Measurements from ENCODE around the gene RAPGEF2. TPM values are rescaled to one million over a fixed set of nuclear protein-coding genes. Genes with fewer than 3 reads are reported as not detected.

Gene RAPGEF2
- total RNA-seq, 2 donors from 2014 or later: 13.6 to 21.3 TPM

DNA sequence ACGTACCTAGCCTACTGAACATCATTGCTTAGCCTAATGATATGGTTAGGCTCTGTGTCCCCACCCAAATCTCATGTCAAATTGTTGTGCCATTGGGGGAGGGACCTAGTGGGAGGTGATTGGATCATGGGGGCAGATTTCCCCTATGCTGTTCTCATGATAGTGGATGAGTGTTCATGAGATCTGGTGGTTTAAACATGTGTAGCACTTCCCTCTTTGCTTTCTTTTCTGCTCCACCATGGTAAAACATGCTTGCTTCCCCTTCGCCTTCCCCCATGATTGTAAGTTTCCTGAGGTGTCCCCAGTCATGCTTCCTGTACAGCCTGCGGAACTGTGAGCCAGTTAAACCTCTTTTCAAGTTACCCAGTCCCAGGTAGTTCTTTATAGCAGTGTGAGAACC is 102.6 kb downstream of the RAPGEF2 start:
- ATAC-seq (replicated peaks in 1 of 2) (no peak), DNase-seq (no peak)
- H3K4me3 Mint-ChIP-seq: peak overlapping the region in 1 of 2 donors; percentile 67
- H3K36me3 Mint-ChIP-seq (ENCODE audit: insufficient read depth in 2 of 2): peaks cover 0 to 3% of the 10 kb centered on the region in 2 donors
- H3K27me3 Mint-ChIP-seq (ENCODE audit: low read depth): no peaks in the 10 kb centered on the region
- H3K27ac Mint-ChIP-seq: peak overlapping the region; percentile 94
- peaks cover 57% of the 10 kb centered on the region for H3K4me1 Mint-ChIP-seq (ENCODE audit: low read depth)
- H3K9me3 Mint-ChIP-seq: peaks cover 0 to 2% of the 10 kb centered on the region in 2 donors

DNA sequence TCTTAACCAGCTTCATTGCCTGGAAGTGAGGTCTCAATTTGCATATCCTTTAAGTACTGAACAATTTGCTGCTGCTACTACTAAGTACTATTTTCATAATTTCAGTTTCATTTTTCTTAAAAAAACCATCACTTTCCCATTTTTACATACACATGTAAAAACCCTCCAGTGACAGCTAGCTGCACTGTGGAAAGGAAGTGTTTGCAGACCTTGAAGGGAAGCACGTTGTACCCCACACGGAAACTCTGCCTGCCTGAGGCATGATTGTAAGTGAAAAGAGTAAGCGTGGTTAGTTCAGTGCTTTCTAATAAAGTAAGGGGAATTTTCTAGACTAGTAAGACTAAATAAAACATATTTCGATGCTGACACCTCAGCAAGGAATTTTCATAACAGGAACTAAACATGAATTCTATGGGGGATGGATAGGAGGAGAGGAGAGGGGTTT is 103.6 kb downstream of the RAPGEF2 start:
- Mint-ChIP-seq H3K27me3 (ENCODE audit: low read depth) (no peaks in the 10 kb centered on the region), H3K36me3 (ENCODE audit: insufficient read depth in 2 of 2) (peaks cover 0 to 3% of the 10 kb centered on the region in 2 donors), H3K27ac (peak overlapping the region; percentile 94), H3K9me3 (peaks cover 0 to 2% of the 10 kb centered on the region in 2 donors), H3K4me1 (ENCODE audit: low read depth) (peaks cover 57% of the 10 kb centered on the region), H3K4me3 (peak overlapping the region; percentile 67 to 81)
- DNase-seq: peak; percentile 37 to 51
- peak; percentile 87 to 88 for ATAC-seq (replicated peaks in 1 of 2)

DNA sequence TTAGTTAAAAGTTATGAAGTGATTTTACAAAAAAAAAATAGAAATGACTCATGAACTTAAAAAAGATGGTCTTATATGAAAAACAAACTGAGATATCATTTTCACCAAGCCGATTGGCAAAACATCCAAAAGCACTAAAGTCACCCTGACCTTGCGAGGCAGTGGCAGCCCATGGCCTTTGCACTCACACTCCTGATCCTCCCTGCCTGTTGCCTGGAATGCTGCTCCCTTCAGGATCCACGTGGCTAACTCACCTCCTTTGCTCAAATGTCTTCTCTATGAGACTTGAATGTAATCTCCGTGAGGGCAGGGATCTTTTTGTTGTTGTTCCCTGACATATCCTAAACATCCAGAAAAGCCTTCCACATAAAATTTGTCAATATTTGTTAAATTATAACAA is 106.4 kb downstream of the RAPGEF2 start:
- H3K36me3 Mint-ChIP-seq (ENCODE audit: insufficient read depth in 2 of 2): peaks cover 0 to 3% of the 10 kb centered on the region in 2 donors
- peaks cover 37% of the 10 kb centered on the region for H3K4me1 Mint-ChIP-seq (ENCODE audit: low read depth)
- H3K27me3 Mint-ChIP-seq (ENCODE audit: low read depth): no peaks in the 10 kb centered on the region
- no peak overlapping the region for H3K27ac Mint-ChIP-seq
- DNase-seq (no peak), ATAC-seq (replicated peaks in 1 of 2) (no peak)
- H3K9me3 Mint-ChIP-seq: peaks cover 0 to 2% of the 10 kb centered on the region in 2 donors
- no peak overlapping the region for H3K4me3 Mint-ChIP-seq

DNA sequence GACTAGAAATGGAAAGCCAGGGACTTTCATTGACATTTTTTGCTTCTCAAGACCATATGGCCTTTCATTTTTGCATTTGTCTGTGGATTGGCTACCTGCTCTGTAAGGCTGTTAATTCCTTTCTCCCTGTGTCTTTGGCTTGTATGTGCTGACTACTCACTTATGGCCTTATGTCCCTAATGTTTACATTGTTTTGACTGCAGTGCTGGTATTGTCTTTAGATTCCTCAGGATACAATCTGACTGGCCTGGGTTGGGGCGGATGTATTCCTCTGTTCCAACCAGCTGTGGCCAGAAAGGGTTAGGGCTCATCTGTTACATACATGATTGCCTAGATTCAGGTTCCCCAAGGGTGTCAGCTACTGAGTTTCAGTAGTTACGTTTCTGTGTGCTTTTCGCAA is 108.1 kb downstream of the RAPGEF2 start:
- peaks cover 0 to under 1% of the 10 kb centered on the region in 2 donors for H3K9me3 Mint-ChIP-seq
- no peaks in the 10 kb centered on the region for H3K27me3 Mint-ChIP-seq (ENCODE audit: low read depth)
- H3K36me3 Mint-ChIP-seq (ENCODE audit: insufficient read depth in 2 of 2): peaks cover 0 to 2% of the 10 kb centered on the region in 2 donors
- no peak overlapping the region for H3K4me3 Mint-ChIP-seq
- H3K27ac Mint-ChIP-seq: no peak overlapping the region
- peaks cover 22% of the 10 kb centered on the region for H3K4me1 Mint-ChIP-seq (ENCODE audit: low read depth)
- ATAC-seq (replicated peaks in 1 of 2): no peak
- DNase-seq: no peak

DNA sequence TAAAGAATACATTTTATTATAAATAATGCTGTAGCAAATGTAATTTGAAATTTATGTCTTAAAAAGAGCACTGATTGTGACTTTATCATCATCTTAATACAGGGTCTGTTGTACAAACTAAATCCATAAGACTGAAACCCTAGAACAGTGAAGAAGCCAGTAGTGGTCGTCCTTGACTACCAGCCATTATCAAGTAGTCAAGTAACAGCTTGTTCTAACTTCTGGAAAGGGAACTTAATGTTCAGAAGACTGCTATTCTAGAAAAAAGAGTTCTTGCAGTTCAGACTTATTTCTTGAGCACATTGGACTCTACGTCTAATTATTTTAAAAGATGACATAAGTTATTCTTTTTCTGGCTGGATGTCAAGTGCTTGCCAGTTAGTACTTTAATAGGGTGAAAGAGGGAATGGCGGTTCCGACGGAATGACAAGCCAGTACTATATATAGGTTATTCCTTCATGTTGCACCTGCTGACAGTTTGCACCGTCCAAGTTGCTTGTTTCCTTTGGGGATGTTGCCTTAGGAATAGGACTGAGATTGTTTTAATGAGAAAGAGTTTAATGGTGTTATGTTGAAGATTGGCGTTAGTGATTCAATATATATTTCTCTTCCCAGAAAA is 109.9 kb downstream of the RAPGEF2 start:
- Mint-ChIP-seq H3K4me1 (ENCODE audit: low read depth) (peaks cover 4% of the 10 kb centered on the region), H3K36me3 (ENCODE audit: insufficient read depth in 2 of 2) (no peaks in the 10 kb centered on the region), H3K4me3 (no peak overlapping the region), H3K27me3 (ENCODE audit: low read depth) (no peaks in the 10 kb centered on the region), H3K9me3 (no peaks in the 10 kb centered on the region), H3K27ac (no peak overlapping the region)
- no peak for DNase-seq
- no peak for ATAC-seq (replicated peaks in 1 of 2)

DNA sequence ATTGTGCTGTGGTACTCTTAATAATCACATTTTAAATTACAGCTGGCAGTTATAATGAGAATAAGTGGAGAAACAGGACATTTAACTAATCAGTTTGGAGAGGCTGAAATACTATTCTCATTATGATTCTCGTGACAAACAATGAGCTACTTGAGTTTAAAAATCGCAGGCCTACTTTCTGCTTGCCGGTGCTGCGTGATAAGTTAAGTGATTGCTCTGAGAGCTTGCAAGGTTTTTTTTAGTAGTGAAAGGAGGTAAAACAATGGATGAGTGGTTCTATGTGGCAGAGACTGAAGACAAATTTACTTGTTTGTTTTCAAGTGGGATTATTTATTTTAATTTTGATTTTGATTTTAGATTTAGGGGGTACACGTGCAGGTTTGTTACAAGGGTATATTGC is 114.0 kb downstream of the RAPGEF2 start:
- no peak for ATAC-seq (replicated peaks in 1 of 2)
- H3K27me3 Mint-ChIP-seq (ENCODE audit: low read depth): no peaks in the 10 kb centered on the region
- no peaks in the 10 kb centered on the region for H3K4me1 Mint-ChIP-seq (ENCODE audit: low read depth)
- no peak overlapping the region for H3K4me3 Mint-ChIP-seq
- DNase-seq: no peak
- no peak overlapping the region for H3K27ac Mint-ChIP-seq
- H3K9me3 Mint-ChIP-seq: no peaks in the 10 kb centered on the region
- H3K36me3 Mint-ChIP-seq (ENCODE audit: insufficient read depth in 2 of 2): no peaks in the 10 kb centered on the region

DNA sequence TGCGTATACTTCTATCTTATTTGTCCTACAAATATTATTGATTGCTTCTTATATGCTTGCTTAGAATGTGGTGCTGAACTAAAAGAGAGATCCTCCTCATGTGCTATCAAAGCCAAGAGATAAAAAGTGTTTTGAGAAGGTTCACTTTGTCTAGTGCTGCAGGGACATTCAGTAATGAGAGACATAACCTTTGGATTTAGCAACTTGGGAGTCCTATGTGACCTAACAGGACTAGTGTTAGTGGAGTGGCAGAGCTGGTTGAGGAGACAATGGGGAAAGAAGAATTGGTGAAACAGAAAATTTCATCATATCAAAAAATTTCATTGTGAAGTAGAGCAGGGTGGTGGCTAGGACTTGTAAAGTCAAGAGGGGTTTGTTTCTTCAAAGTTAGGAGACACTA is 117.0 kb downstream of the RAPGEF2 start:
- DNase-seq (no peak), ATAC-seq (replicated peaks in 1 of 2) (no peak)
- no peak overlapping the region for H3K27ac Mint-ChIP-seq
- H3K36me3 Mint-ChIP-seq (ENCODE audit: insufficient read depth in 2 of 2): peaks cover 0 to 3% of the 10 kb centered on the region in 2 donors
- H3K9me3 Mint-ChIP-seq: no peaks in the 10 kb centered on the region
- H3K4me1 Mint-ChIP-seq (ENCODE audit: low read depth): no peaks in the 10 kb centered on the region
- H3K27me3 Mint-ChIP-seq (ENCODE audit: low read depth): no peaks in the 10 kb centered on the region
- no peak overlapping the region for H3K4me3 Mint-ChIP-seq

DNA sequence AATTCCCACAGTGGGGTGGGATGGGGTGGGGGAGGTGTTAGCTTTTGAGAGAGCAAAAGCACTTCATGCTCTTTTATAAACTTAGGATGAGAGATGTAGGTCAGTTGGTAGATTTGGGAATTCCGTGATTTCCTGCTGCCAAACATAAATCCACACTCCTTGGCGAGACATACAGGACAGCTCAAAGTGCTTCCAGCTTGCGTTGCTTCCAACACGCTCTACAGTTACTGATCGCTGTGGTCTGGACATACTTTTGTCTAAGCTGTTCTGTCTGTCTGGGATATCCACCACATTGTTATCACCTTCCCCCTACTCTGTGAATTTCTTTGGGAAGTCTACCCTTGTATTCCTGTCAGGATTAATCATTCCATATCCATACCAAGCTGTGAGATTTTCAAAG is 117.5 kb downstream of the RAPGEF2 start:
- Mint-ChIP-seq H3K27me3 (ENCODE audit: low read depth) (no peaks in the 10 kb centered on the region), H3K36me3 (ENCODE audit: insufficient read depth in 2 of 2) (peaks cover 0 to 3% of the 10 kb centered on the region in 2 donors), H3K27ac (no peak overlapping the region), H3K4me1 (ENCODE audit: low read depth) (no peaks in the 10 kb centered on the region), H3K9me3 (no peaks in the 10 kb centered on the region), H3K4me3 (no peak overlapping the region)
- no peak for ATAC-seq (replicated peaks in 1 of 2)
- DNase-seq: no peak

DNA sequence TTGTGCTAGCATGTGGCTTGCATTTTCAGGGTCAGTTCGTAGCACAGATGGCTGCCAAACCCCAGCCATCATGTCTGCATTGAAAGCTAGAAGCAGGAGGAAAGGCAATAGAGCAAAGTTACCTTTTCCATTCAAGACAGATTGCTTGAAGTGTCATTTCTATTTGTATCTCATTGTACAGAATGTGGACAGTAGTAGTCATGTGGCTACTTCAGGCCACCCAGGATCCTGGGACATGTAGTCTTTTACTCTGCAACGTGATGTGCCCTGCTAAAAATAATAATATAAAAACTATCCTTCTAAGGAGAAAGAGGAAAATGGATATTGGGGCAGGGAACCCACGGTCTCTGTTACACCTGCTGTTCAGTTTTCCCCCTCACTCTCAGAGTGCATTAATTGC is 118.4 kb downstream of the RAPGEF2 start:
- no peak overlapping the region for H3K4me3 Mint-ChIP-seq

DNA sequence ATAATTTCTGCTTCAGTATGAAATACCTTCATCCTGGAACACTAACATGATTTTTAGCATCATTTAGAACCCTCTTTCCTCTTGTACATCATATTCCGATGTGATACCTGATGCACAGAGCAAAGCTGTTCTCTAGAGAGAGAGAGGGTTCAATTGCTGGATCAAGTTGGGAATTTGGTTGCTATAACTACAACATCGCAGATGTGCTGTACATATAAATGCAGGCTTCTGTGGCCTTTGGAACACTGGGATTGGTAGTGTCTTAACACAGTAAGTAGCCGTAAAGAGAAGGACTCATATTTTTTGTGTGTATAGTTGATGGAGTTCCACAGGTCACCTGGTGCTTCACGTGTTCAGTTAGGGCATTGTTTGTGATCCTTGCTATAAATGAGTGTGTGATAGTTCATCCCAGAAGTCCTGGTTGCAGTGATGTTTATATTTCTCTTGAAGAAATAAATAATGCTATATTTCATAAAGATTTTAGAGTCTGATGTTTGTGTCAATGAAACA is 119.2 kb downstream of the RAPGEF2 start:
- DNase-seq (no peak), ATAC-seq (replicated peaks in 1 of 2) (no peak)
- Mint-ChIP-seq H3K27ac (no peak overlapping the region), H3K27me3 (ENCODE audit: low read depth) (no peaks in the 10 kb centered on the region), H3K4me1 (ENCODE audit: low read depth) (no peaks in the 10 kb centered on the region), H3K36me3 (ENCODE audit: insufficient read depth in 2 of 2) (peaks cover 0 to 3% of the 10 kb centered on the region in 2 donors), H3K4me3 (no peak overlapping the region), H3K9me3 (no peaks in the 10 kb centered on the region)

More for the DNA sequence above, 118.4 kb downstream of the RAPGEF2 start:
- no peak overlapping the region for H3K27ac Mint-ChIP-seq
- H3K36me3 Mint-ChIP-seq (ENCODE audit: insufficient read depth in 2 of 2): peaks cover 0 to 3% of the 10 kb centered on the region in 2 donors
- H3K4me1 Mint-ChIP-seq (ENCODE audit: low read depth): no peaks in the 10 kb centered on the region
- ATAC-seq (replicated peaks in 1 of 2) (no peak), DNase-seq (no peak)
- H3K27me3 Mint-ChIP-seq (ENCODE audit: low read depth): no peaks in the 10 kb centered on the region
- no peaks in the 10 kb centered on the region for H3K9me3 Mint-ChIP-seq

DNA sequence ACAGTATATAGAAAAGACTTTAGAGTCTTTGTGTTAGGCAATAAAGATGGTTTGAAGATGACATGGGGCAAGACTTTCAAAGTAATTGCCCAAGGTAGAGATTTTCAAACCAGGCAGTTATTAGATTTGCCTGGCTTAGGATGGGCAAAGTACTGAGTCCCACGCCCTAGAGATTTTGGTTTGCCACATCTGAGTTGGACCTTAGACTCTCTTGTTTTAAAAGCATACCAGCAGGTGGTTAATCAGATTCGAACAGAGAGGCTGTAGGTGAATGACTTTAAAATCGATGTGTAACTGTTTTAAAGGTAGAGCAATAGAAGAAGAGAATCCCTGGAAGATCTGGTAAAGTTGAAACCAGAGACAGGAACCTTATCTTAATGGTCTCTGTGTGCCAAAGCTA is 121.5 kb downstream of the RAPGEF2 start:
- no peak overlapping the region for H3K27ac Mint-ChIP-seq
- no peaks in the 10 kb centered on the region for H3K27me3 Mint-ChIP-seq (ENCODE audit: low read depth)
- DNase-seq (no peak), ATAC-seq (replicated peaks in 1 of 2) (no peak)
- no peaks in the 10 kb centered on the region for H3K9me3 Mint-ChIP-seq
- no peak overlapping the region for H3K4me3 Mint-ChIP-seq
- H3K36me3 Mint-ChIP-seq (ENCODE audit: insufficient read depth in 2 of 2): peaks cover 0 to 3% of the 10 kb centered on the region in 2 donors
- H3K4me1 Mint-ChIP-seq (ENCODE audit: low read depth): no peaks in the 10 kb centered on the region

DNA sequence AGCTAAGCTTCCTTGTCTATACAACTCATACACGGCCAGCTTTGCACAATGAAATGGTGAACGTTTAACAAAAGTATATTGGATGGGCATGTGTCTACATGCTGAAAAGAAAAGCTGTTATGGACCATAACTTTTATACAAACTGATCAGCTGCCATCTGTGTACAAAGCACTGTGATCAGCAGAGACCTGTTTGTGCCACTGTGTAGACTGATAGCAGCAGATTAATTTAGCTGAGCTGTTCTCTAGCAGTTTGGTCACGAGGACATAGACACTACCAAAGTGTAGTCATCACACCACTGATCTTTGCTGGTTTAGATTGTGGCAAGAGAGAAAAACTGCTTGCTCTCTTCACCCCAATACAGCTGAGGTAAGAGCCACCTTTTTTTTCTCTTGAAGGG is 124.5 kb downstream of the RAPGEF2 start:
- Mint-ChIP-seq H3K4me1 (ENCODE audit: low read depth) (peaks cover 3% of the 10 kb centered on the region), H3K36me3 (ENCODE audit: insufficient read depth in 2 of 2) (peaks cover 0 to 3% of the 10 kb centered on the region in 2 donors), H3K27ac (no peak overlapping the region), H3K9me3 (no peaks in the 10 kb centered on the region), H3K4me3 (no peak overlapping the region), H3K27me3 (ENCODE audit: low read depth) (no peaks in the 10 kb centered on the region)
- ATAC-seq (replicated peaks in 1 of 2) (peak in 1 of 2 donors; percentile 26), DNase-seq (no peak)

DNA sequence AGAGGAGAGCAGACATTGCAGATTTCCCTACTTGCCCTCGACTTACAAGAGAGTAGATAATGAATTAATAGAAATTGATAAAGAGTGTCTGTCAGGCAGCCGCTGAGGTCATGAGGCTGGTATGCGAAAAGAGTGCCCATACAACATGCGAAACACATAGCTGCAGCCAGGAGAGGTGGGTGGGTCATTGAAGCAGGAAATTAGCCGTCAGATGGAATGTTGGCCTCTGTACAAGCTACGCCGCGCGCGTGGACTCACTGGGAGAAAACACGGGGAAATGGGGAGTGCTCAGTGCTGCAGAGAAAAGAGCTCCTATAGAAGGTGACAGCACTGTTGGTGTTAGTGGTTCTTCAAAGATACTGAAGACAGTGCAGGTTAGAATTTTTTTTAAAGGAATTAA is 125.1 kb downstream of the RAPGEF2 start:
- ATAC-seq (replicated peaks in 1 of 2): no peak

DNA sequence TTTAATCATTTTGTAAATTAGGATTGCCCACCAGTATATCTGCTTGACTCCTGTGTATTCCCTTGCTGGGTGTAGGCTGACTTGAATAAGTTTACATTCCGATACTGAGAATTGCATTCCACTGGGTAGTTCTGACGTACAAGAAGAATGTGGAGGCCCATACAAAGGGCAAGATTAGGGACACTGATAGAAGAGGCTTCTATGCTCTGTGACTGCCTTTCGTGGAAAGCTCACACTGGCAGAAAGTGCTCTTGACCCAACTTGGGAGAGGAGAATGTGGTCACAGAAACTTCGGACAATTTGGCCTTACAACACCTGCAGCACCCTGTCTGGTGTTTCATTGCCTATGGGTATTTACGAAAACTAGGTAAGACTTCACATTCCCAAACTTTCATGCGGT is 126.3 kb downstream of the RAPGEF2 start:
- H3K27ac Mint-ChIP-seq: no peak overlapping the region
- peaks cover 0 to 3% of the 10 kb centered on the region in 2 donors for H3K36me3 Mint-ChIP-seq (ENCODE audit: insufficient read depth in 2 of 2)
- no peaks in the 10 kb centered on the region for H3K9me3 Mint-ChIP-seq
- ATAC-seq (replicated peaks in 1 of 2) (no peak), DNase-seq (no peak)
- no peak overlapping the region for H3K4me3 Mint-ChIP-seq
- H3K27me3 Mint-ChIP-seq (ENCODE audit: low read depth): no peaks in the 10 kb centered on the region
- peaks cover 14% of the 10 kb centered on the region for H3K4me1 Mint-ChIP-seq (ENCODE audit: low read depth)

More for the DNA sequence above, 125.1 kb downstream of the RAPGEF2 start:
- Mint-ChIP-seq H3K4me1 (ENCODE audit: low read depth) (peaks cover 9% of the 10 kb centered on the region), H3K9me3 (no peaks in the 10 kb centered on the region), H3K27me3 (ENCODE audit: low read depth) (no peaks in the 10 kb centered on the region), H3K4me3 (no peak overlapping the region), H3K36me3 (ENCODE audit: insufficient read depth in 2 of 2) (peaks cover 0 to 3% of the 10 kb centered on the region in 2 donors), H3K27ac (no peak overlapping the region)
- no peak for DNase-seq
